Endothelial cell of umbilical vein (primary cell): ENCODE results near the gene IDI1. TPM values are rescaled to one million over a fixed set of nuclear protein-coding genes. Genes with fewer than 3 reads are reported as not detected.

Source experiments
- BruUV-seq: library from RNA; stranded (reverse); fragments of 400-500 nt; replicated peaks from 2 replicates; lab custom pipeline; 2021; lab: Mats Ljungman, UMichigan
- CTCF ChIA-PET: fragments of 300-600, 350-600 bp; sonication (Branson Sonifier 250); formaldehyde crosslinking; loops from one replicate; lab custom pipeline; 2021; ENCODE audit warnings: antibody characterized with exemption, inconsistent platforms; lab: Charles Lee
- POLR2A ChIA-PET: fragments of 300-600, 350-600 bp; sonication (Branson Sonifier 250); formaldehyde crosslinking; loops from one replicate; lab custom pipeline; 2021; ENCODE audit warnings: antibody characterized with exemption, inconsistent platforms; lab: Charles Lee
- DNase-seq: peaks from one replicate; pipeline ENCODE4 v3.0.0-alpha.2; 2011; ENCODE audit warnings: low read depth, low spot score
- FAIRE-seq: peaks from 2 replicates; lab custom pipeline; 2011; peaks lifted over from hg19 to GRCh38; lab: Jason Lieb, UNC
- H2AFZ ChIP-seq: 2 replicates; pipeline ENCODE4 v1.6.0; 2012; ENCODE audit warnings: low read depth, low read length, control low read depth, inconsistent platforms
- H3K27ac ChIP-seq: 2 replicates; pipeline ENCODE4 v1.5.1; 2011; ENCODE audit warnings: low read depth, mild to moderate bottlenecking, control low read depth, low read length, moderate library complexity; ENCODE audit not compliant: insufficient read depth
- H3K27me3 ChIP-seq, 2 experiments: 2 replicates each; pipeline versions ENCODE4 v1.6.0 to v1.6.1; 2011; ENCODE audit warnings: low read length in 2 of 2, mixed read lengths in 1 of 2; ENCODE audit not compliant: control insufficient read depth in 2 of 2, insufficient read depth in 2 of 2
- H3K36me3 ChIP-seq, 2 experiments: 2 replicates in 1 of 2; 3 replicates in 1 of 2; pipeline ENCODE4 v1.5.1; 2011; ENCODE audit warnings: low read length in 2 of 2, mild to moderate bottlenecking in 1 of 2, moderate library complexity in 1 of 2; ENCODE audit not compliant: control insufficient read depth in 2 of 2, insufficient read depth in 2 of 2; ENCODE audit errors: extremely low read depth in 1 of 2
- H3K4me1 ChIP-seq: 3 replicates; pipeline ENCODE4 v1.5.1; 2011; ENCODE audit warnings: mild to moderate bottlenecking, low read length; ENCODE audit not compliant: control insufficient read depth, insufficient read depth; ENCODE audit errors: extremely low read depth
- H3K4me2 ChIP-seq: 2 replicates; pipeline ENCODE4 v1.6.1; 2011; ENCODE audit warnings: low read length, control low read depth, mixed read lengths; ENCODE audit not compliant: insufficient read depth
- H3K4me3 ChIP-seq, 3 experiments: fragments of 200-600 bp in 1 of 3; sonication (generic), shearing (Covaris generic) in 1 of 3; replicated peaks in 1 of 3; 2 replicates each; pipeline ENCODE4 v1.5.1; 2011 to 2016; ENCODE audit warnings: control low read depth in 3 of 3, low read length in 3 of 3, mild to moderate bottlenecking in 2 of 3, inconsistent platforms in 1 of 3, low read depth in 1 of 3, moderate library complexity in 1 of 3; ENCODE audit not compliant: insufficient read depth in 1 of 3
- H3K79me2 ChIP-seq: 2 replicates; pipeline ENCODE4 v1.6.0; 2012; ENCODE audit warnings: low read length, inconsistent platforms; ENCODE audit not compliant: control insufficient read depth, insufficient read depth
- H3K9ac ChIP-seq: replicated peaks from 2 replicates; pipeline ENCODE3; 2011; ENCODE audit warnings: low read length, control low read depth; ENCODE audit not compliant: insufficient read depth; ENCODE audit errors: extremely low read depth
- H3K9me1 ChIP-seq: replicated peaks from 3 replicates; pipeline ENCODE4 v1.6.0; 2011; ENCODE audit warnings: mild to moderate bottlenecking, low read length; ENCODE audit not compliant: control insufficient read depth, insufficient read depth; ENCODE audit errors: extremely low read depth
- H3K9me3 ChIP-seq: replicated peaks from 2 replicates; pipeline ENCODE4 v1.5.1; 2012; ENCODE audit warnings: low read length, inconsistent platforms; ENCODE audit not compliant: control insufficient read depth, insufficient read depth
- H4K20me1 ChIP-seq: replicated peaks from 2 replicates; pipeline ENCODE3; 2011; ENCODE audit warnings: mild to moderate bottlenecking, low read length; ENCODE audit not compliant: control insufficient read depth, insufficient read depth; ENCODE audit errors: extremely low read depth
- CTCF ChIP-seq, 2 donors: IDR thresholded peaks; 1 replicate in 1 of 2; 2 replicates in 1 of 2; pipeline ENCODE4 v1.5.1; 2011; ENCODE audit warnings: low read length in 2 of 2, mild to moderate bottlenecking in 2 of 2, moderate library complexity in 2 of 2, control low read depth in 1 of 2, inconsistent platforms in 1 of 2, low read depth in 1 of 2; ENCODE audit not compliant: insufficient read depth in 1 of 2; ENCODE audit errors: extremely low read depth in 1 of 2
- EZH2 ChIP-seq: IDR thresholded peaks from 2 replicates; pipeline ENCODE4 v1.6.1; 2012; ENCODE audit warnings: borderline replicate concordance, low read depth, mild to moderate bottlenecking, moderate library complexity, low read length, inconsistent platforms; ENCODE audit not compliant: severe bottlenecking
- FOS ChIP-seq: IDR thresholded peaks from 2 replicates; pipeline ENCODE4 v1.6.1; 2011; ENCODE audit warnings: mild to moderate bottlenecking, low read length, moderate library complexity, borderline replicate concordance; ENCODE audit not compliant: insufficient read depth
- GATA2 ChIP-seq: IDR thresholded peaks from 2 replicates; pipeline ENCODE4 v1.7.0; 2011; ENCODE audit warnings: low read depth, mild to moderate bottlenecking, moderate library complexity, mixed read lengths, low read length; ENCODE audit not compliant: insufficient read length, insufficient read depth
- JUN ChIP-seq: IDR thresholded peaks from 2 replicates; pipeline ENCODE4 v1.6.1; 2011; ENCODE audit warnings: borderline replicate concordance, low read depth; ENCODE audit not compliant: insufficient read length, insufficient read depth
- MAX ChIP-seq: IDR thresholded peaks from 2 replicates; pipeline ENCODE4 v1.6.1; 2011; ENCODE audit not compliant: insufficient read depth, insufficient read length
- MYC ChIP-seq: IDR thresholded peaks from one replicate; pipeline ENCODE4 v1.6.1; 2011; ENCODE audit warnings: mild to moderate bottlenecking, low read depth, low read length
- POLR2A ChIP-seq: IDR thresholded peaks from 2 replicates; pipeline ENCODE4 v1.6.1; 2012; ENCODE audit warnings: low read depth, mild to moderate bottlenecking, control low read depth, low read length
- POLR2AphosphoS5 ChIP-seq: IDR thresholded peaks from 2 replicates; pipeline ENCODE4 v1.6.1; 2012; ENCODE audit warnings: low read depth, mild to moderate bottlenecking, control low read depth, low read length, moderate library complexity; ENCODE audit not compliant: insufficient read depth
- dilution Hi-C: fragments of 300-500 bp; cut with MboI; formaldehyde crosslinking; loops from one replicate; pipeline ENCODE4 v1.15.0; 2019; ENCODE audit warnings: low sequenced_read_pairs; ENCODE audit not compliant: extremely low pct_ligation_motif_present
- intact Hi-C: fragments of 100-400 bp; cut with micrococcal nuclease; formaldehyde crosslinking; loops from one replicate; pipeline ENCODE4 v1.10.0; 2022
- polyA plus RNA-seq, 4 experiments: library from polyadenylated mRNA; depleted of rRNA in 3 of 4; stranded (reverse) in 3 of 4; unstranded in 1 of 4; fragments of >200 nt; gene quantifications; 2 replicates each; pipeline versions ENCODE4 v1.2.1 to v1.2.3, GENCODE V29; 2011 to 2012; ENCODE audit warnings: missing spikeins in 1 of 4
- total RNA-seq: library from RNA; stranded (reverse); gene quantifications from 2 replicates; pipeline ENCODE4 v1.2.3, GENCODE V29; 2021

Gene IDI1
- total and polyA plus RNA-seq, 2 donors (not counting 3 experiments of a cell fraction or from before 2014, with no cell fraction given), result 42.2 to 63.0 TPM

GRCh38 chr10:1009071-1009494 lies 39.8 kb downstream of the IDI1 start:
- Histone ChIP-seq H4K20me1 (no peaks in the 10 kb centered on the region), H3K4me1 (no peaks in the 10 kb centered on the region), H3K9me3 (no peaks in the 10 kb centered on the region), H3K4me3 (no peak overlapping the region), H3K27me3 (no peaks in the 10 kb centered on the region), H3K27ac (no peak overlapping the region), H2AFZ (no peak overlapping the region), H3K36me3 (peaks cover 32 to 54% of the 10 kb centered on the region in 2 experiments), H3K4me2 (no peak overlapping the region), H3K79me2 (peaks cover 3% of the 10 kb centered on the region), H3K9me1 (no peaks in the 10 kb centered on the region), H3K9ac (no peak overlapping the region)
- no peak for DNase-seq
- intact Hi-C loops, result no loop called here
- dilution Hi-C loops, result no loop called here
- TF ChIP-seq POLR2AphosphoS5 (no peak), GATA2 (no peak), POLR2A (no peak), MYC (no peak), MAX (no peak), EZH2 (no peak), JUN (no peak), CTCF (IDR thresholded peaks at IDR 0.05; ENCODE audit: extremely low read depth in 1 of 2, insufficient read depth in 1 of 2, low read depth in 1 of 2, low read length in 2 of 2) (no peak), FOS (no peak)
- BruUV-seq, result no TSS peak
- FAIRE-seq, result no peak
- POLR2A ChIA-PET, result no interaction called here
- CTCF ChIA-PET, result no interaction called here
